ENCODE results near the gene BRD8. TPM values are rescaled to one million over a fixed set of nuclear protein-coding genes. Genes with fewer than 3 reads are reported as not detected.
A peak's percentile ranks its signal among the peaks of the same experiment; 100 is the strongest.
"Not testable (repeated sequence)": the region's sequence is repeated elsewhere in the genome, so short reads cannot be mapped to it uniquely, and the experiment has no call there.

Gene BRD8
- total RNA-seq, 1 experiment from 2014 or later, result 47.4 TPM

DNA sequence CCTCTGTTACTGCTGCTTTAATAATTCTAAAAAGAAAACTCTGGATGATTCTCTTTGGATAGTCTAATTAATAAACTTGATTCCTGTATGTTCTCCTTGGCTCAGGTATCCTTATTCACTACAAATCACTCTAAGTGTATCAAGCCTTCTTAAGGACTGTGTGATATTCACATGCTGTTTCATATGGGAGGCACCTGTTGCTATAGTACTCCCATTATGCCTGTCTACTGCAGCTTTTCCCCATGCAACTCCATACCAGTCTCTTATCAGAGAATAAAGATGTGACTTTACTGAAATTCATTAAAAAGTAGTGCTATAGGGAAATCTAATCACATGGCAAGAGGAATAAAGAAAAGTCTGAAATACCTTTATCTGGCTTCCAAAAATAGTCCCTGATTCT lies 14.7 kb downstream of the BRD8 start:
- in situ Hi-C loops (cut with HindIII; ENCODE audit: low sequenced_read_pairs), result no loop called here
- no peak for DNase-seq (ENCODE audit: low spot score)

- no peak for DNase-seq (ENCODE audit: low spot score)
- in situ Hi-C loops (cut with HindIII; ENCODE audit: low sequenced_read_pairs), result no loop called here
Measured at GRCh38 chr5:138160706-138161105, 17.7 kb downstream of the BRD8 start.

- in situ Hi-C loops (cut with HindIII; ENCODE audit: low sequenced_read_pairs), result no loop called here
- DNase-seq (ENCODE audit: low spot score), result no peak
Measured at GRCh38 chr5:138159666-138160065, 18.8 kb downstream of the BRD8 start.

DNA sequence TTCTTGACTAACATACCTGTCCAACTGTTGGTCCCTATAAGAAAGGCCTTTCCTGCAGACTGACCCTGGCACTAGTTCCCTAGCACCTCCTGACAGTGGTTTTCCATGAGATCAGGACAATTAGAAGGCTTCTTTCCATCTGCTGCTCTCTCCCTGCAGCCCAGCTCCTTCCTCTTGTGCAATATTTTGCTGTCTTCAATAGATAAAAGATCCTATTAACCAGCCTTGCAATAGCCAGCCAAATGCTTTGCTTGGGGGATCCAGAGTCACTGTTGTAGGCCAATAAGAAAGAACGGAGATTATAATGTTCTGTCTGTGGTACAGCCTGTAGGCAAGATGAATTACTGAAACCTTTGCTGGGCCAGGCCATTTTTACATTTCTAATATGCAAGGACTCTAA lies 20.8 kb downstream of the BRD8 start:
- in situ Hi-C loops (cut with HindIII; ENCODE audit: low sequenced_read_pairs), result no loop called here
- no peak for DNase-seq (ENCODE audit: low spot score)

- DNase-seq (ENCODE audit: low spot score); in situ Hi-C loops (cut with HindIII; ENCODE audit: low sequenced_read_pairs): not testable (repeated sequence)
Measured at GRCh38 chr5:138155977-138156376, 22.5 kb downstream of the BRD8 start.

- no peak for DNase-seq (ENCODE audit: low spot score)
- in situ Hi-C loops (cut with HindIII; ENCODE audit: low sequenced_read_pairs), result no loop called here
Measured at GRCh38 chr5:138149530-138149929, 28.9 kb downstream of the BRD8 start.

- DNase-seq (ENCODE audit: low spot score), result no peak
- in situ Hi-C loops (cut with HindIII; ENCODE audit: low sequenced_read_pairs), result no loop called here
Measured at GRCh38 chr5:138148811-138149210, 29.6 kb downstream of the BRD8 start.

GRCh38 chr5:138143578-138143977 lies 34.9 kb downstream of the BRD8 start:
- in situ Hi-C loops (cut with HindIII; ENCODE audit: low sequenced_read_pairs); DNase-seq (ENCODE audit: low spot score): not testable (repeated sequence)

GRCh38 chr5:138141734-138142133 lies 36.7 kb downstream of the BRD8 start:
- in situ Hi-C loops (cut with HindIII; ENCODE audit: low sequenced_read_pairs), result no loop called here
- no peak for DNase-seq (ENCODE audit: low spot score)

DNA sequence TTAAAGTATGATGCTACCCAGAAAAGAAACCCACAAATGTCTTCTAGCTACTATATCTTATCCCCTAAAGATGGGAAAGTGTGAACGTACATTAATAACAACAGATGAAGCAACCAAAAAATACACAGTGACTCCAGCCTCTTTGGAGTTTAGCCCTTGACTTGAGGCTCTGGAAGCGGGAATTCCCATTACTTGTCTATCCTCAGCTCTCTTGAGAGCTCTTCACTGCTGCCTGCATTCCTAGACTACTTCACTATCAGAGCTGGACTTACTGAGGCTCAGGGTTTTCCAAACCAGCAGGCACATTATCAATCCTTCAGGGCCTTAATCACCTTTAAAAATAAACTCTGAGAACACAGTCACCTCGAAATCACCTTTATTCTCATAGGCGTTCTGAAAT lies 38.2 kb downstream of the BRD8 start:
- in situ Hi-C loops (cut with HindIII; ENCODE audit: low sequenced_read_pairs), result no loop called here
- no peak for DNase-seq (ENCODE audit: low spot score)

GRCh38 chr5:138139781-138140090 lies 38.7 kb downstream of the BRD8 start:
- no peak for DNase-seq (ENCODE audit: low spot score)
- in situ Hi-C loops (cut with HindIII; ENCODE audit: low sequenced_read_pairs), result no loop called here

DNA sequence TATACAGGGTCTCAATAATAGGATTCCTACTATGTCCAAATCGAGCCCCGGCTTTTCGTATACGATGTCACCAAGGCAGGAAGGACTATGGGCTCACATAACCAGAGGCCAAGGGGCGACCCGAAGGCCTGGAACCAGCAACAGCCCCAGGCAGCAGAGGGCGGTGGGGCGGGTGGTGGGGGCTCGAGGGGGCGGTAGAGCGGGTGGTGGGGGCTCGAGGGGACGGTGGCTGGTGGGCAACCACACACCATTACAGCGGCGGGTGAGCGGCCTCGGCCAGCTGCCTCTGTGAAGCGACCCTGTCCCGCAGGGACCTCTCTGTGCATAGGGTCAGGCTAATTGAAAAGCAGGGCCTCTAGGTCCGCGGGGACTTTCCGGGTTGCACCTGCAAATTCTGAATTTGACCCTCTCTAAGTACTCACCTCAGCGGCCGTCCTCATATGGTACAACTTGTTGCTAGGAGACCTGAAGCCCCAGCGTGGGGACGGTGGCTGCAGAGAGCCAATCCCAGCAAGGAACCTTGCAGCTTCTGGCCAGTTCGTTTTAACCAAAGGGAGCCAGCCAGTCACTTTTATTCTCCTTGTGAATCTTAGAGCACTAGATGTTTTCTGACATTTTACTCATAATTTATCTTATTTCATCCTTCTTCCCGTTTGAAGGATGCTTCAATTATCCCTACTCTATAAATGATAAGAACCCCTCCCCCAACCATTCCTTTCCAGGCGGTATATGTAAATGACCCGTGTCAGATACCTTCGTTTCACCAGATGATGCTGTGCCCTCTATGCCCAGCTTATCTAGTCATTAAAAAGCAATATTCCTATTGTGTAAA lies 39.3 kb downstream of the BRD8 start, which contains the start of gene NME5:
NME5 (minus strand) TSS at position 480 of the 832 bp plus-strand sequence. CDS start 648 bp downstream, outside the sequence.
- in situ Hi-C loops (cut with HindIII; ENCODE audit: low sequenced_read_pairs), result no loop called here
- peak; percentile 89 for DNase-seq (ENCODE audit: low spot score)

- in situ Hi-C loops (cut with HindIII; ENCODE audit: low sequenced_read_pairs), result no loop called here
- DNase-seq (ENCODE audit: low spot score), result peak; percentile 28
Measured at GRCh38 chr5:138132543-138132942, 45.9 kb downstream of the BRD8 start.

DNA sequence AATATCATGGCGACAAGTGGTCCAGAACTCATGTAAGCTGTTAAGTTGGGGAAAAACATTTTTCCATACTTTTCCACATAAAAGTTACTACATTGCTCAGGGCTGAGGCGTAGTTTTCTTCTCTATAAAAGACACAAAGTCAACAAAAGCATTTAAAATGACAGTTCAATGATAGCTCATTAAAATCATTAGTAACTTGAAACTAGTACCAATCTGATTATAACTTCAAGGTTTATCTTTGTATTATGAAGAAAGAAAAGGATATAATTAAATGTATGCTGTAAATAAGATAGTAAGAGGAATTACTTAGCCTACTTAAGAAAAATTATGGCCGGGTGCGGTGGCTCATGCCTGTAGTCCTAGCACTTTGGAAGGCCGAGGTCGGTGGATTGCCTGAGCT lies 49.1 kb downstream of the BRD8 start:
- in situ Hi-C loops (cut with HindIII; ENCODE audit: low sequenced_read_pairs), result no loop called here
- no peak for DNase-seq (ENCODE audit: low spot score)

GRCh38 chr5:138128334-138128733 lies 50.1 kb downstream of the BRD8 start:
- in situ Hi-C loops (cut with HindIII; ENCODE audit: low sequenced_read_pairs), result no loop called here
- DNase-seq (ENCODE audit: low spot score), result no peak

DNA sequence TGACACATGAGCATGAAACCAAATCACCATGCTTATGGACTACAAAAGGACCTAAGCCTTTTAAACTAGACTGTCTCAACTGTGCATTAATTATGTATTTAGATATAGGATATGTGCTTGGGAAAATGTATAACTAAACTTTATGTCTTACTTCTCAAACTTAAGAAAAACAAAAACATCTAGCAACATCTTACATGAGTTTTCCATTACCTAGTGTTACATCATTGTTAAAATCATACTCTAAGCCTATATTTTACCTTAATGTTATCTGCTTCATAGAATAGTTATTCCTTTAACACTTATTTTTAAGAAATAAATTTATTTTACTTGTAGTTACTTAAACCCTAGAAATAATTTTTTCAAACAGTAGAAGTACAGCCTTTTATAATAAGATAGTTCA lies 63.2 kb downstream of the BRD8 start:
- no peak for DNase-seq (ENCODE audit: low spot score)
- in situ Hi-C loops (cut with HindIII; ENCODE audit: low sequenced_read_pairs), result no loop called here

DNA sequence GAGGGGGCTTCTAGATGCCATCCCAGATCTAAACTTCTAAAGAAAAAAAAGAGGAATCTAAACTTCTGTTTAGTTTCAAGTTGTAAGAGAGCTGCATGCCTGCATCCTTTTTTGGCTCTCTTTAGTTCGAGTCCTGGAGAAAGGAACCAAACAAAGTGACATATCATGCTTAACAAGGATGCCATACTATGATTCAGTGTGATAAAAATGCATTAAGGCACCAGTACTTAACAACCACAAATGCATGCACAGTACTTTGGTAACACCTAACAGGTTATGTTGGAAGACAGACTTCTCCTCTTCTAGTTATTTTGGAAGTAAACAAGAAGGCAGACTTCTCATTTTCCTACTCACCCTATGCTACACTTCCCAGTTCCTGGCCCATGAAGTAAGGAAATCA lies 66.5 kb downstream of the BRD8 start:
- DNase-seq (ENCODE audit: low spot score), result no peak
- in situ Hi-C loops (cut with HindIII; ENCODE audit: low sequenced_read_pairs), result no loop called here

GRCh38 chr5:138111181-138111580 lies 67.2 kb downstream of the BRD8 start:
- in situ Hi-C loops (cut with HindIII; ENCODE audit: low sequenced_read_pairs), result no loop called here
- DNase-seq (ENCODE audit: low spot score), result no peak

DNA sequence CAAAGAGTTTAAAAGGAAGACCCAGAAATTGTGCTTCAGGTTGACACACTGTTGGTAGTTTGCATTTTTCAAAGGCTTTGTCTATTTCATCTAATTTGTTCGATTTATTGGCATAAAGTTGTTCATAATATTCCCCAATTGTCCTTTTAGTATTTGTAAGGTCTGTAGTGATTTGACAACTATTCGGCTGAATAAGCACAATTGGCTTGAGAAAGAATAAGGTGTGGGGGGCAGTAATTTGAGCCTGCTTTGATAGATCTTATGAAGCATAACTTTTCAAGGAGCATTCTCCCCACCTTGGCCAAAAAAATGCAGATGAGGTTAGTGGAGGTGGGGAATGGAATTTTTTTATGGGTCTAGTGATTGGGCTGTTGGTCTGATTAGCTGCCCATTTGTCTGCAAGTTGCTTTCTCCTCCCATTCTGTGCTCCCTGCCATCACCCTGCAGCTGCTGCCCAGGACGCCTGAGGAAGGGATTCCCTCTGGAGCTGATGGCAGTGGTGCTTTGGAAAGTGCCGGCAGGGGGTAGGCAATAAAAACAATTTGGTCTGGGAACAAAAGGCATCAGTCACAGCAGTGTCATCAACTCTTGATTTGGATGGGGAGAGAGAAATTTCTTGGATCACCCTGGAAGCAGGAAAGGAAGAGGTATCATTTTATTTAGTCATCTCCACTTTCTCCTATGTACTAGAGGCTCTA lies 68.0 kb downstream of the BRD8 start:
- DNase-seq (ENCODE audit: low spot score), result no peak
- in situ Hi-C loops (cut with HindIII; ENCODE audit: low sequenced_read_pairs), result no loop called here

DNA sequence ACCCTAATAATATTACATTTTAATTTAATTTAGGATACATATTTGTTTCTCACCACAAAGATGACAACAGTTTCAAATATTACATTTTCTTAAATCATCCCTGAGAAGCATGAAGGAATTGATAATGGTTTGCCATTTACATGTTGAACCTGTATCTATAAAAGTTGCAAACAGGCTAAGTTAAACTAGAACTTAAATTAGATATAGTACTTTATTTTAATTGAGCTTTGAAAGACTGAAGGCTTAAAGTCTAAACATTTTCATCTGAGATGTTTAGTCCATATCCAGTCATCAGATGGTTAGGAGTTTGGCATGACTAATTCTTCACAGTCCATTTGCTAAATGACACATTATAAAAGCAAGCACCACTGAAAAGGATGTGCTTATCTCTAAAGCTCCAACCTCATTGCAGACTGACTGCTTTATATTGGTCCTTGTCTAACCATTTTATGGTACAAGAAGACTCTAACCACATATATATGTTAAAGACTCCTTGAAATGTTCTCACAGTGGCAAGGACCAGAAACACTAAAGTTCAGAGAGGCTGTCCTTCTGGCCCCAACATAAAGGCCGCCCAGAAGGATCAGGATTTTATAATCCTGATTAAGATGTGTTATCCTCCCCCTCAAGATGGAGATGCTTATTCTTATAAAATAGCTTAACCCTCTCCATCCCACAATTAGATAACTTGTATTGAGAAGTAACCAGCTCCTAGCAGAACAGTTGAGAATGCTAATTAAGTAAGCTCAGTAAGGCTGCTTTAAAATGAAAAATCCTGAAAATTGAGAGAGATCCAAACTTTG lies 68.8 kb downstream of the BRD8 start:
- no peak for DNase-seq (ENCODE audit: low spot score)
- in situ Hi-C loops (cut with HindIII; ENCODE audit: low sequenced_read_pairs), result no loop called here

All from G401 (cell line).